Measurements from ENCODE around the gene SPATC1L. TPM values are rescaled to one million over a fixed set of nuclear protein-coding genes. Genes with fewer than 3 reads are reported as not detected.

SPATC1L gene
- polyA plus RNA-seq, 1 donor, result 9.0 TPM

GRCh38 chr21:46216132-46216747 lies 32.0 kb upstream of the SPATC1L start:
- DNase-seq, result no peak

- DNase-seq, result no peak
Measured at GRCh38 chr21:46215436-46216131, 31.3 kb upstream of the SPATC1L start.

GRCh38 chr21:46214478-46215340 lies 30.4 kb upstream of the SPATC1L start:
- DNase-seq, result no peak

- no peak for DNase-seq
Measured at GRCh38 chr21:46213620-46214286, 29.5 kb upstream of the SPATC1L start.

- DNase-seq, result no peak
Measured at GRCh38 chr21:46212721-46213484, 28.6 kb upstream of the SPATC1L start.

- no peak for DNase-seq
Measured at GRCh38 chr21:46211786-46212720, 27.8 kb upstream of the SPATC1L start.

- no peak for DNase-seq
Measured at GRCh38 chr21:46211376-46211775, 27.1 kb upstream of the SPATC1L start.

- no peak for DNase-seq
Measured at GRCh38 chr21:46210378-46211136, 26.3 kb upstream of the SPATC1L start.

GRCh38 chr21:46208761-46209721 lies 24.8 kb upstream of the SPATC1L start:
- DNase-seq, result no peak

GRCh38 chr21:46207920-46208591 lies 23.8 kb upstream of the SPATC1L start:
- DNase-seq, result no peak

GRCh38 chr21:46207006-46207919 lies 23.0 kb upstream of the SPATC1L start:
- no peak for DNase-seq

GRCh38 chr21:46206163-46207005 lies 22.1 kb upstream of the SPATC1L start:
- DNase-seq, result no peak

- no peak for DNase-seq
Measured at GRCh38 chr21:46205766-46206162, 21.5 kb upstream of the SPATC1L start.

- DNase-seq, result no peak
Measured at GRCh38 chr21:46205166-46205565, 20.9 kb upstream of the SPATC1L start.

- DNase-seq, result no peak
Measured at GRCh38 chr21:46203203-46203600, 18.9 kb upstream of the SPATC1L start.
